ENCODE measurements around the gene KIF5C.

Gene KIF5C

GRCh38 chr2:148887350-148888002, 12.4 kb downstream of the KIF5C start (continued):
- peak; percentile 41; the same call in 1 of the 2 replicates for TF ChIP-seq PRDM10 (tag by site-specific recombination; IDR thresholded peaks at IDR 0.05)

DNA sequence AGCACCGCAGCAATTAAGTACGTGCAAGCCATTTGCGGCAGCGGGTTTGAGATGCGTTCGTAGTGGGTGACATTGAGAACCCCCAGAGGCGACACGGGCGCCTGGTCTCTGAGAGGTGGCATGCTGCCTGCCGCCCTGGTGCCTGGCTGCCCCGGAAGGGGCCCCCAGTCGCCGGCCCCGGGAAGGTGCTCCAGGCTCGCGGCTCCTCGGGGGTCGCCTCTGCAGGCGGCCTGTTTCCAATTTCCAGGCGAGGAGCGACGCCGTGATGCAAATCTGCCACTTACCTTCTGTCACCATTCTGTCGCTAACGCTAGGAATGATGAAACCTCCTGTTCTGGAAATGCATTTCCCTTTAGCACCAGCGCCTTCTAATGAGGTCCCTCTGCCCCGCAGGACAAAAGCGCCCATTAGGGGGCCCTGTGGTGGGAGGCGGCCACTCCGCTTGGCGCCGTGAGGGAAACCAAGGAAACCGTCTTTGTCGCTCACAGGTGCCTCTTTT, 13.0 kb downstream of the KIF5C start:
- Histone ChIP-seq H3K36me3 (ENCODE audit: control insufficient read depth in 2 of 2, insufficient read depth in 1 of 2, low read length in 2 of 2) (no peaks in the 10 kb centered on the region), H3K4me3 (ENCODE audit: low read depth, low read length) (peak overlapping the region; percentile 36), H3K9me3 (ENCODE audit: control insufficient read depth, insufficient read depth, low read depth, low read length) (peaks cover 2% of the 10 kb centered on the region; the same call in 1 of the 2 replicates), H3K27ac (ENCODE audit: extremely low read depth, low read depth, low read length) (no peak overlapping the region), H3K4me1 (ENCODE audit: control insufficient read depth, insufficient read depth, low read length) (no peaks in the 10 kb centered on the region)
- no peak for TF ChIP-seq ZNF114 (tag by site-specific recombination; IDR thresholded peaks at IDR 0.05)
- peak; percentile 74 for TF ChIP-seq ZNF335 (tag by site-specific recombination; conservative IDR thresholded peaks at IDR 0.05)
- peak; percentile 51; the same call in 1 of the 2 replicates for TF ChIP-seq ZBTB8A (tag by site-specific recombination; IDR thresholded peaks at IDR 0.05)
- TF ChIP-seq GLIS2 (tag by site-specific recombination; IDR thresholded peaks at IDR 0.05) = 0 out of 2 replicates have a peak, but pooled peaks have one; percentile 49
- no peak for TF ChIP-seq ZNF184 (tag by site-specific recombination; IDR thresholded peaks at IDR 0.05)
- TF ChIP-seq ZNF670 (tag by site-specific recombination; IDR thresholded peaks at IDR 0.05; ENCODE audit: low read depth) = no peak
- peak; percentile 54; the same call in 1 of the 2 replicates for TF ChIP-seq GLIS1 (tag by site-specific recombination; IDR thresholded peaks at IDR 0.05)
- no peak for TF ChIP-seq ZNF138 (tag by site-specific recombination; IDR thresholded peaks at IDR 0.05; ENCODE audit: borderline replicate concordance)
- no peak for TF ChIP-seq SALL2 (tag by site-specific recombination; IDR thresholded peaks at IDR 0.05; ENCODE audit: borderline replicate concordance)
- peak; percentile 52; the same call in 1 of the 2 replicates for TF ChIP-seq CTCF (tag by site-specific recombination; IDR thresholded peaks at IDR 0.05)
- no peak for TF ChIP-seq SP2 (tag by site-specific recombination; IDR thresholded peaks at IDR 0.05)
- no peak for TF ChIP-seq KLF10 (tag by site-specific recombination; IDR thresholded peaks at IDR 0.05)
- TF ChIP-seq YY2 (tag by site-specific recombination; IDR thresholded peaks at IDR 0.05) = no peak
- TF ChIP-seq ZNF175 (tag by site-specific recombination; IDR thresholded peaks at IDR 0.05) = no peak
- peak; percentile 71 for TF ChIP-seq ZIC2 (tag by site-specific recombination; IDR thresholded peaks at IDR 0.05)
- TF ChIP-seq KLF1 (tag by site-specific recombination; IDR thresholded peaks at IDR 0.05) = no peak
- ChIA-PET POLR2A (no interaction called here), CTCF (no interaction called here)

- H3K27ac ChIP-seq (ENCODE audit: extremely low read depth, low read depth, low read length) = no peak overlapping the region
- POLR2A ChIA-PET = no interaction called here
Observed at GRCh38 chr2:148888986-148889385, 14.0 kb downstream of the KIF5C start.

More at GRCh38 chr2:148888986-148889385, 14.0 kb downstream of the KIF5C start:
- Histone ChIP-seq H3K4me3 (ENCODE audit: low read depth, low read length) (no peak overlapping the region), H3K36me3 (ENCODE audit: control insufficient read depth in 2 of 2, insufficient read depth in 1 of 2, low read length in 2 of 2) (no peaks in the 10 kb centered on the region), H3K4me1 (ENCODE audit: control insufficient read depth, insufficient read depth, low read length) (no peaks in the 10 kb centered on the region), H3K9me3 (ENCODE audit: control insufficient read depth, insufficient read depth, low read depth, low read length) (peaks cover 2% of the 10 kb centered on the region; the same call in 1 of the 2 replicates)
- TF ChIP-seq ZBTB7A (tag by site-specific recombination; IDR thresholded peaks at IDR 0.05; ENCODE audit: low read depth) (no peak), ZNF707 (tag by site-specific recombination; IDR thresholded peaks at IDR 0.05) (no peak), ZNF843 (tag by site-specific recombination; IDR thresholded peaks at IDR 0.05) (no peak), ZNF175 (tag by site-specific recombination; IDR thresholded peaks at IDR 0.05) (no peak), HOXA7 (CRISPR knock-in tag; IDR thresholded peaks at IDR 0.05; ENCODE audit: borderline replicate concordance) (no peak), ZNF114 (tag by site-specific recombination; IDR thresholded peaks at IDR 0.05) (no peak), KLF7 (tag by site-specific recombination; IDR thresholded peaks at IDR 0.05; ENCODE audit: borderline replicate concordance) (no peak)
- TF ChIP-seq, protein P1, sequence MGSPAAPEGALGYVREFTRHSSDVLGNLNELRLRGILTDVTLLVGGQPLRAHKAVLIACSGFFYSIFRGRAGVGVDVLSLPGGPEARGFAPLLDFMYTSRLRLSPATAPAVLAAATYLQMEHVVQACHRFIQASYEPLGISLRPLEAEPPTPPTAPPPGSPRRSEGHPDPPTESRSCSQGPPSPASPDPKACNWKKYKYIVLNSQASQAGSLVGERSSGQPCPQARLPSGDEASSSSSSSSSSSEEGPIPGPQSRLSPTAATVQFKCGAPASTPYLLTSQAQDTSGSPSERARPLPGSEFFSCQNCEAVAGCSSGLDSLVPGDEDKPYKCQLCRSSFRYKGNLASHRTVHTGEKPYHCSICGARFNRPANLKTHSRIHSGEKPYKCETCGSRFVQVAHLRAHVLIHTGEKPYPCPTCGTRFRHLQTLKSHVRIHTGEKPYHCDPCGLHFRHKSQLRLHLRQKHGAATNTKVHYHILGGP (tag by site-specific recombination; IDR thresholded peaks at IDR 0.05) = no peak
- TF ChIP-seq, protein P2, sequence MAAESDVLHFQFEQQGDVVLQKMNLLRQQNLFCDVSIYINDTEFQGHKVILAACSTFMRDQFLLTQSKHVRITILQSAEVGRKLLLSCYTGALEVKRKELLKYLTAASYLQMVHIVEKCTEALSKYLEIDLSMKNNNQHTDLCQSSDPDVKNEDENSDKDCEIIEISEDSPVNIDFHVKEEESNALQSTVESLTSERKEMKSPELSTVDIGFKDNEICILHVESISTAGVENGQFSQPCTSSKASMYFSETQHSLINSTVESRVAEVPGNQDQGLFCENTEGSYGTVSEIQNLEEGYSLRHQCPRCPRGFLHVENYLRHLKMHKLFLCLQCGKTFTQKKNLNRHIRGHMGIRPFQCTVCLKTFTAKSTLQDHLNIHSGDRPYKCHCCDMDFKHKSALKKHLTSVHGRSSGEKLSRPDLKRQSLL (tag by site-specific recombination; IDR thresholded peaks at IDR 0.05) = no peak
- CTCF ChIA-PET = no interaction called here
